Fibroblast of pulmonary artery (primary cell): ENCODE results near the gene PDE4D.

ENCODE experiments used
- DNase-seq: peaks from one replicate; pipeline ENCODE4 v3.0.0-alpha.2; 2010; ENCODE audit warnings: low read depth
- H3K4me3 ChIP-seq: replicated peaks from 2 replicates; pipeline ENCODE4 v1.5.1; 2011; ENCODE audit warnings: low read depth, mild to moderate bottlenecking, control low read depth, low read length, moderate library complexity
- TF ChIP-seq, protein P1 (sequence below): IDR thresholded peaks from 2 replicates; pipeline ENCODE4 v1.5.1; 2011; ENCODE audit warnings: mild to moderate bottlenecking, control low read depth, low read length, inconsistent platforms; ENCODE audit errors: missing control alignments

The PDE4D gene

DNA sequence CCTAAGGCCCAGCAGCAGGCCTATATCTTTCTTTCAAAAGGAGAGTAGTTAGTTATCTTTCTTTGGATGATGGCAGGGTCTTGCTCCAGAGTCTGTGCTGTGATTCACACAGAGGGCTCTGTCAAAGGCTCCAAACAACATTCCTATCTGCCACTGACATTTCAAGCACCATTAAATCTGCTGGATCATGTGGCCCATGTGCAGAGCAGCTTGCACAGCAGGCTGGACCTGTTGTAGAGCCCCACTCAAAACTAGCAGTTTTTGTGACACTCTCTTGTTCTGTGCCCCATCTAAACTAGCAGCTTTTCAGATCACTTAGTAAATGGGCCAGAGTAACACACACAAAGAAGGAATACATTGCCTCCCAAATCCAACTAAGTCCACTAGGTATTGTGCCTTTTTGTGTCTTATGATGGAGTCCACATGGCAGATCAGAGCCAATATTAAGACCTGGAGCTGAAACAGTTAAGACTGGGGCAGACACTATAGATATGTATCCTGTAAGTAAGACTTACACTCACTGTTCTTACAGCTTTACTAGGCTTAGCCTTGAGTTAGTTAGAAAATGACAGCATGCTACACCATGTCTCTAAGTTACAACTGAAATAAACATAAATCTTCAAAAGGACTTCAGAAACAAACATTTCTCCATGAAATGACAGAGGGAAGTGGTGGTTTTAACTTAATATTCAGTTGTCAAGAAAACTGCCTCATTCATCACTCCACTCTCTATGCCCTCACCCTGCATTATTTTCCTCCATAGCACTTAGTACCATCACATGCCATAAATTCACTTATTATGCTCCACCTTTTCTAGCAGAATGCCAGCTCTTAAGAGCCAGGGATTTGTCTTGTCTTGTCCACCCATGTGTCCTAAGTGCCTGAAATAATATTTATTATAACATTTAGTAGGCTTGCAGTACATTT lies 909.7 kb downstream of the PDE4D start:
- TF ChIP-seq, protein P1, sequence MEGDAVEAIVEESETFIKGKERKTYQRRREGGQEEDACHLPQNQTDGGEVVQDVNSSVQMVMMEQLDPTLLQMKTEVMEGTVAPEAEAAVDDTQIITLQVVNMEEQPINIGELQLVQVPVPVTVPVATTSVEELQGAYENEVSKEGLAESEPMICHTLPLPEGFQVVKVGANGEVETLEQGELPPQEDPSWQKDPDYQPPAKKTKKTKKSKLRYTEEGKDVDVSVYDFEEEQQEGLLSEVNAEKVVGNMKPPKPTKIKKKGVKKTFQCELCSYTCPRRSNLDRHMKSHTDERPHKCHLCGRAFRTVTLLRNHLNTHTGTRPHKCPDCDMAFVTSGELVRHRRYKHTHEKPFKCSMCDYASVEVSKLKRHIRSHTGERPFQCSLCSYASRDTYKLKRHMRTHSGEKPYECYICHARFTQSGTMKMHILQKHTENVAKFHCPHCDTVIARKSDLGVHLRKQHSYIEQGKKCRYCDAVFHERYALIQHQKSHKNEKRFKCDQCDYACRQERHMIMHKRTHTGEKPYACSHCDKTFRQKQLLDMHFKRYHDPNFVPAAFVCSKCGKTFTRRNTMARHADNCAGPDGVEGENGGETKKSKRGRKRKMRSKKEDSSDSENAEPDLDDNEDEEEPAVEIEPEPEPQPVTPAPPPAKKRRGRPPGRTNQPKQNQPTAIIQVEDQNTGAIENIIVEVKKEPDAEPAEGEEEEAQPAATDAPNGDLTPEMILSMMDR: no peak
- no peak overlapping the region for H3K4me3 ChIP-seq
- no peak for DNase-seq

DNA sequence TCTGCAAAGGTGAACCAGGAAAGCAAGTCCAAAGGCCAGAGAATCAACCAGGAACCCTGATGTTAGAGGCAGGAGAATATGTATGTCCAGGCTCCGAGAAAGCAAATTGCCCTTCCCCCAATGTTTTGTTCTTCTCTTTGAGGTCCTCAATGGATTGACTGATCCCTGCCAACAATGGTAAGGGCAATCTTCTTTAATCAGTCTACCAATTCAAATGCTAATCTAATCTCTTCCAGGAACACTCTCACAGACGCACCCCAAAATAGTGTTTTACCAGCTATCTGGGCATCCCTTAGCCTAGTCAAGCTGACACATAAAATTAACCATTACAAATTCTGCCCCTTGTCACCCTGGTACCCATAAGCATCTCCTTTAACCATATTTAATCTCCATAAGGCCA lies 912.6 kb downstream of the PDE4D start:
- no peak for DNase-seq
- no peak overlapping the region for H3K4me3 ChIP-seq
- TF ChIP-seq, protein P1: no peak

DNA sequence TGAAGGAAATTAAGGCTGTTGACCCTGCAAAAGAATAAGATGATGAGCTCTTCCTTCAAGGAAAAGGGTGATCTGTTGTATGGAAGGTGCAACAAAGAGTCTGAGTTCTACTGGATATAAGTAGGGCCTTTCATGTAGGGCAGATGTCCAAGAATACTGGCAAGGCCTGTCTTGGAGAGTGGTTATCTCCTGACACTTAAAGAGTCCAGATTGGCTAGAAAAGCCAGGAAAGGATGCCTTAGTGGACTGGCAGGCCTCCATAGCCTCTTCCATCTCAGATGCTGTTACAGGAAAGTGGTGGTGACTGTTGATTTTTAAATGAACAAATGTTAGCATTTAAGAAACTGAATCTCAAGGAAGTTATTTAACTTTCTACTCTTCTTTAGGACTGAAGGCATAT lies 914.4 kb downstream of the PDE4D start:
- TF ChIP-seq, protein P1: no peak
- H3K4me3 ChIP-seq: no peak overlapping the region
- DNase-seq: no peak

DNA sequence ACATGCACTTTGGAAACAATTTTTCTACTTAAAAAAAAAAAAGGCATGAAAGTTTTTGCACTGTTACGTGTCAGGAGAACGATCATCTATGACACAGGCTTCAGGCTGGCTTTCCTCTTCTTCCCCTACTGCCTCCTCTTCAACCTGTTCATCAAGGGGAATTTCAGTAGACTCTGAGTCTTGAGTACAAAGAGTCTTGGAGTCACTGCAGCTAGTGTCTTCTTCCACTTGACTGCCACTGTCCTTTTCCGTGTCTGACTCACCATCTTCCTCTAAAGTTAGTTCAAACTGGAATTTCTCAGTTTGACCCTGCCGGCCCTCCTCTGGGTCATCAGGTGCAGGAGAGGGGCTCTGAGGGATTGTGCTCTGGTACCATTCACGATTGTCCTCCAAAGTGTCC lies 918.9 kb downstream of the PDE4D start:
- DNase-seq: no peak
- TF ChIP-seq, protein P1: no peak
- H3K4me3 ChIP-seq: no peak overlapping the region

DNA sequence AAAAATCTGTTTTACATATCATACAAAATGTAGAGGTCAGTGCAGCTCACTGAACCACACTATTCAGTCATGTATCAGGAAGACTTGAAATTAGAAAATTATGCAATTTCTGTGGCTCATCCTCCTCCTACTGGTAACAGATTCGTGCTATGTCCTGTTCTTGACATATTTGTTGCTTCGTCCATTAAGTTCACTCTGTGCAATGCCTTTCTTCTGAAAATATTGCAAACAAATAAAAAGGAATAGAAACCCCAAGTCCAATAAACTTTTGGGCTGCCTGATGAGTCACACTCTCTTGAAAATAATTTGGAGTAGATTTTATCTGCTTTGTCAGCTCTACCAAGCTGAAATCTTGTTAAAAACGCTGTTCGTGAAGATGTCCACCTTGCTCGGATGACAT lies 919.4 kb downstream of the PDE4D start:
- H3K4me3 ChIP-seq: no peak overlapping the region
- DNase-seq: no peak
- TF ChIP-seq, protein P1: no peak

DNA sequence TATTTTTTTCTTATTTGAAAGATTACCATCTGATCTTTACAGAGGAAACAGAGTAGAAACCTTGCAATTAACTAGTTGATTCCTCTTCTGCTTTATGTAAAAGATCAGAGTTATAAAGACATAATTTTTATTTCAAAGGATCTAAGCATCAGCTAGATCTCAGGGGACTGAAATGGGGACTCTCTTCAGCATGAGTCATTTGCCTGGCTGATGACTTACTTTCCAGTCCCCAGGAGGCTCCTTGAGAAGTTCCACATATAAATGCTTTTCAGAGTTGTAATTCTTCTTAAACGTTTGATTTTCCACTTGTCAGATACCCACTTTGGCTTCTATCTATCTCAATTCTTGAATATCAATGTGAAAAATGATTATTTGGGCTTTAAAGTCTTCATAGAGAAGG lies 921.2 kb downstream of the PDE4D start:
- peak; percentile 18 for DNase-seq
- H3K4me3 ChIP-seq: no peak overlapping the region
- TF ChIP-seq, protein P1: no peak

DNA sequence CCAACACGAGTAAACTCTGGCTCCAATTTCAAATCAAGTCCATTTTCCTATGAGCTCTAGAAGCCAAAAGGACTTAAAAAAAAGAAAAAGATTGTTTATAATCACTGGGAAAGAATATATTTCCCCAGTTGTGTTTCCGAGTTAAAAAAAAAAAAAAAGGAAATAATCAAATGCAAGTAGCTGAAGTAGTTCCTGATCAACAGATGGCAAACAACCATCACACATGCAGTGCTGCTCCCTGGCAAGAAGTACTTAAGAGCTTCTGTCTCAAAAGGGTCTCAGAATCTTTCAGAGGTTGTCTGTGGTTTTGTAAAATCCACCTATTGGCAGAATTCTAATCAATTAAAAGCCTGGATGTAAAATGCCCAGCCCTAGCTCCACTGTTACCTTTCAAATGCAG lies 922.8 kb downstream of the PDE4D start:
- DNase-seq: no peak
- H3K4me3 ChIP-seq: no peak overlapping the region
- TF ChIP-seq, protein P1: no peak
